Body of pancreas (tissue), 4 donors: Measurements from ENCODE around the gene TMF1.

Experiments used
- POLR2A ChIP-seq, 3 donors: fragments of 450-650 bp; IDR thresholded peaks; one replicate each; pipeline ENCODE4 v1.6.1; 2016; ENCODE audit warnings: antibody characterized with exemption in 3 of 3, mild to moderate bottlenecking in 2 of 3
- TF ChIP-seq, protein P1 (sequence below), 7 experiments: fragments of 450-650 bp in 4 of 7; fragments of 200-600 bp in 3 of 7; sonication (generic) in 3 of 7; IDR thresholded peaks; one replicate each; pipeline ENCODE4 v1.5.1; 2016 to 2019; ENCODE audit warnings: antibody characterized with exemption in 7 of 7

DNA sequence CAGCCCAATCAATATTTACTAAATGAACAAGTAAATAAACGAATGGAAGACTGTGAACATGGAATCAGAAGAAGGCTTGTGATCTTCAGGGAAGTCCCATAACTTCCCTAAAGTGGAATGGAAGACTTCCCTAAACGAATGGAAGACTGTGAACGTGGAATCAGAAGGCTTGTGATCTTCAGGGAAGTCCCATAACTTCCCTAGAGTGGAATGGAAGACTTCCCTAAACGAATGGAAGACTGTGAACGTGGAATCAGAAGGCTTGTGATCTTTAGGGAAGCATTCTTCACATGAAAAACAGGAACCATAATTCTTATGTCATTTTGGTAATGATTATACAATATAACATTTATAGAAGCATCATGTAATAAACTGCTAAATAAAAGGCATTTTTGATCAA lies 77.4 kb downstream of the TMF1 start:
- TF ChIP-seq, protein P1, sequence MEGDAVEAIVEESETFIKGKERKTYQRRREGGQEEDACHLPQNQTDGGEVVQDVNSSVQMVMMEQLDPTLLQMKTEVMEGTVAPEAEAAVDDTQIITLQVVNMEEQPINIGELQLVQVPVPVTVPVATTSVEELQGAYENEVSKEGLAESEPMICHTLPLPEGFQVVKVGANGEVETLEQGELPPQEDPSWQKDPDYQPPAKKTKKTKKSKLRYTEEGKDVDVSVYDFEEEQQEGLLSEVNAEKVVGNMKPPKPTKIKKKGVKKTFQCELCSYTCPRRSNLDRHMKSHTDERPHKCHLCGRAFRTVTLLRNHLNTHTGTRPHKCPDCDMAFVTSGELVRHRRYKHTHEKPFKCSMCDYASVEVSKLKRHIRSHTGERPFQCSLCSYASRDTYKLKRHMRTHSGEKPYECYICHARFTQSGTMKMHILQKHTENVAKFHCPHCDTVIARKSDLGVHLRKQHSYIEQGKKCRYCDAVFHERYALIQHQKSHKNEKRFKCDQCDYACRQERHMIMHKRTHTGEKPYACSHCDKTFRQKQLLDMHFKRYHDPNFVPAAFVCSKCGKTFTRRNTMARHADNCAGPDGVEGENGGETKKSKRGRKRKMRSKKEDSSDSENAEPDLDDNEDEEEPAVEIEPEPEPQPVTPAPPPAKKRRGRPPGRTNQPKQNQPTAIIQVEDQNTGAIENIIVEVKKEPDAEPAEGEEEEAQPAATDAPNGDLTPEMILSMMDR (IDR thresholded peaks at IDR 0.05) = no peak
- no peak for TF ChIP-seq POLR2A (IDR thresholded peaks at IDR 0.05)
